Breast epithelium (tissue), 3 donors: ENCODE results near the gene RAB29.

Experiments
- POLR2AphosphoS5 ChIP-seq, 3 donors: sonication (generic); formaldehyde crosslinking; IDR thresholded peaks; one replicate each; pipeline ENCODE4 v1.6.1; 2017; ENCODE audit warnings: antibody characterized with exemption in 3 of 3
- TF ChIP-seq, protein P1 (sequence below), 3 donors: fragments of 450-650 bp; IDR thresholded peaks; one replicate each; pipeline ENCODE4 v1.5.1; 2016 to 2017; ENCODE audit warnings: antibody characterized with exemption in 3 of 3, mild to moderate bottlenecking in 3 of 3, moderate library complexity in 3 of 3

DNA sequence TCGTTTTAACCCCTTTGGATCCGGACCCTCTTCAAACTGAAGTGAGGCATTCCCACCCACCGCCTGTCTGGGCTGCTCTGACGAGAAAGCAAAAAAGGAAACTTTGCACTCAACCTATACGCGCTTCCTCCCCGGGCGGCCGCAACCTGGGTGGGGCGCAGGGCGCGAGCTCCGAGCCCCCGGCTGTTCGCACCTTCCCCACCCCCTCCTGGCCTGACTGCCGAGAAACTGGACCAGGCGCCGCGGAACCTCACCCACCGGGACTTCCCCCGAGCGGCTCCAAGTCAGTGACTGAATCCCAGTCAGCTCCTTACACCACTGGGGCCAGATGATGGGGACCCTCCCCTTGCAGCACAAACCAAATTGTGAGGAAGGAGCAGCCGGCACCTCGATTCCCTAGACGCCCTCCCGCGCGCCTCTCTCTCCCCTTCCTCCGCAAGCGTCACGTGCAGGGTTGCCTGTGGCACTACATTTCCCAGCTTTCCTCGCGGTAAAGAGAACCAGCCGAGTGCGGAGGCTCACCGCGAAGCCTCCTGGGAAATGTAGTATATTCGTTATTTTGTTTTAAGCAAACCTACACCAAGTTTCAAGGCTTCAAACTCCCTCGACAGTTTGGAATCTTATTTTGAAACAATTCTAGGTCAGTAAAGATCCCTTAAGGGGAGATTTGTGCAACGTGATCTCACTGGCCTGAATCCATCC lies at the start of gene RAB29:
- TF ChIP-seq, protein P1, sequence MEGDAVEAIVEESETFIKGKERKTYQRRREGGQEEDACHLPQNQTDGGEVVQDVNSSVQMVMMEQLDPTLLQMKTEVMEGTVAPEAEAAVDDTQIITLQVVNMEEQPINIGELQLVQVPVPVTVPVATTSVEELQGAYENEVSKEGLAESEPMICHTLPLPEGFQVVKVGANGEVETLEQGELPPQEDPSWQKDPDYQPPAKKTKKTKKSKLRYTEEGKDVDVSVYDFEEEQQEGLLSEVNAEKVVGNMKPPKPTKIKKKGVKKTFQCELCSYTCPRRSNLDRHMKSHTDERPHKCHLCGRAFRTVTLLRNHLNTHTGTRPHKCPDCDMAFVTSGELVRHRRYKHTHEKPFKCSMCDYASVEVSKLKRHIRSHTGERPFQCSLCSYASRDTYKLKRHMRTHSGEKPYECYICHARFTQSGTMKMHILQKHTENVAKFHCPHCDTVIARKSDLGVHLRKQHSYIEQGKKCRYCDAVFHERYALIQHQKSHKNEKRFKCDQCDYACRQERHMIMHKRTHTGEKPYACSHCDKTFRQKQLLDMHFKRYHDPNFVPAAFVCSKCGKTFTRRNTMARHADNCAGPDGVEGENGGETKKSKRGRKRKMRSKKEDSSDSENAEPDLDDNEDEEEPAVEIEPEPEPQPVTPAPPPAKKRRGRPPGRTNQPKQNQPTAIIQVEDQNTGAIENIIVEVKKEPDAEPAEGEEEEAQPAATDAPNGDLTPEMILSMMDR (IDR thresholded peaks at IDR 0.05) = no peak
- TF ChIP-seq POLR2AphosphoS5 (IDR thresholded peaks at IDR 0.05) = peak; percentile 26 to 67 (median 56)
